Panc1 (cell line): ENCODE data around the gene PDCD10. TPM values are rescaled to one million over a fixed set of nuclear protein-coding genes. Genes with fewer than 3 reads are reported as not detected.

Experiments
- ATAC-seq: fragments of 200-7000 bp; cut with Tn5 transposase; 2 replicates; pipeline ENCODE4 v1.9.1; 2020; ENCODE audit warnings: mild to moderate bottlenecking, moderate library complexity
- BruUV-seq: library from RNA; stranded (reverse); fragments of 400-500 nt; replicated peaks from 2 replicates; lab custom pipeline; 2021; lab: Mats Ljungman, UMichigan
- CTCF ChIA-PET: fragments of 300-600 bp; sonication (Branson Sonifier 250); formaldehyde crosslinking; loops from one replicate; lab custom pipeline; 2022; ENCODE audit warnings: antibody characterized with exemption; lab: Charles Lee
- POLR2A ChIA-PET: fragments of 300-600 bp; sonication (Branson Sonifier 250); formaldehyde crosslinking; loops from one replicate; lab custom pipeline; 2022; ENCODE audit warnings: antibody characterized with exemption; lab: Charles Lee
- DNase-seq: peaks from one replicate; pipeline ENCODE4 v3.0.0-alpha.2; 2010; ENCODE audit warnings: low read depth, low spot score
- H3K27ac ChIP-seq: 2 replicates; pipeline ENCODE4 v1.5.1; 2011; ENCODE audit warnings: mild to moderate bottlenecking, low read length, inconsistent platforms
- H3K27me3 ChIP-seq: fragments of 200-500 bp; sonication (Bioruptor generic); 2 replicates; pipeline ENCODE4 v1.6.0; 2014; ENCODE audit warnings: low read length, inconsistent platforms; ENCODE audit not compliant: control insufficient read depth, insufficient read depth
- H3K36me3 ChIP-seq: fragments of 200-500 bp; sonication (Bioruptor generic); 2 replicates; pipeline ENCODE4 v1.5.1; 2014; ENCODE audit warnings: inconsistent platforms, mild to moderate bottlenecking, low read length, moderate library complexity; ENCODE audit not compliant: control insufficient read depth, insufficient read depth
- H3K4me1 ChIP-seq: 2 replicates; pipeline ENCODE4 v1.5.1; 2011; ENCODE audit warnings: inconsistent platforms, mild to moderate bottlenecking, low read length, moderate library complexity; ENCODE audit not compliant: control insufficient read depth, insufficient read depth
- H3K4me3 ChIP-seq, 2 experiments: 2 replicates each; pipeline ENCODE4 v1.5.1; 2011 to 2012; ENCODE audit warnings: low read depth in 2 of 2, low read length in 2 of 2, mild to moderate bottlenecking in 2 of 2, inconsistent platforms in 1 of 2, moderate library complexity in 1 of 2
- H3K9me3 ChIP-seq: fragments of 200-500 bp; sonication (Bioruptor generic); 2 replicates; pipeline ENCODE4 v1.5.1; 2014; ENCODE audit warnings: low read depth, mild to moderate bottlenecking, inconsistent platforms, low read length, moderate library complexity; ENCODE audit not compliant: control insufficient read depth, insufficient read depth
- POLR2AphosphoS5 ChIP-seq: IDR thresholded peaks from 2 replicates; pipeline ENCODE4 v1.6.1; 2012; ENCODE audit warnings: mild to moderate bottlenecking, low read depth, low read length, moderate library complexity
- SIN3A ChIP-seq: IDR thresholded peaks from 2 replicates; pipeline ENCODE4 v1.6.1; 2012; ENCODE audit warnings: low read depth, mild to moderate bottlenecking, low read length, moderate library complexity, borderline replicate concordance; ENCODE audit not compliant: insufficient read depth
- TCF7L2 ChIP-seq: IDR thresholded peaks from 2 replicates; pipeline ENCODE4 v1.6.1; 2011; ENCODE audit warnings: mild to moderate bottlenecking, low read depth, low read length, inconsistent platforms
- in situ Hi-C: cut with HindIII; loops from 2 replicates; pipeline ENCODE4 v1.10.0; 2016; ENCODE audit warnings: low sequenced_read_pairs, low pct_unique_long_range_greater_than_20kb
- intact Hi-C: fragments of 100-400 bp; cut with micrococcal nuclease; formaldehyde crosslinking; loops from one replicate; pipeline ENCODE4 v1.10.0; 2022; ENCODE audit not compliant: unreplicated experiment
- total RNA-seq: library from RNA; stranded (reverse); gene quantifications from one replicate; pipeline ENCODE4 v1.2.1, GENCODE V29; 2021; ENCODE audit not compliant: unreplicated experiment
- TF ChIP-seq, protein P1 (sequence below): fragments of 450-650 bp; IDR thresholded peaks from 2 replicates; pipeline ENCODE4 v1.5.1; 2017; ENCODE audit warnings: mild to moderate bottlenecking
- TF ChIP-seq, protein P2 (sequence below), 2 experiments: IDR thresholded peaks; 2 replicates each; pipeline ENCODE4 v1.6.1; 2011 to 2012; ENCODE audit warnings: low read depth in 2 of 2, control low read depth in 1 of 2, low read length in 1 of 2, mild to moderate bottlenecking in 1 of 2, moderate library complexity in 1 of 2; ENCODE audit not compliant: insufficient read depth in 1 of 2

The PDCD10 gene
- total RNA-seq, 1 experiment from 2014 or later: 83.5 TPM

GRCh38 chr3:167653155-167653554, 81.5 kb downstream of the PDCD10 start:
- BruUV-seq: no TSS peak
- ChIA-PET CTCF (no interaction called here), POLR2A (no interaction called here)
- Histone ChIP-seq H3K4me3 (no peak overlapping the region), H3K27me3 (no peaks in the 10 kb centered on the region), H3K27ac (no peak overlapping the region), H3K36me3 (no peaks in the 10 kb centered on the region), H3K4me1 (no peaks in the 10 kb centered on the region), H3K9me3 (no peaks in the 10 kb centered on the region)
- ATAC-seq: no peak
- intact Hi-C loops (no loop called here), in situ Hi-C loops (no loop called here)
- TF ChIP-seq TCF7L2 (no peak), SIN3A (no peak), POLR2AphosphoS5 (no peak)
- TF ChIP-seq, protein P1, sequence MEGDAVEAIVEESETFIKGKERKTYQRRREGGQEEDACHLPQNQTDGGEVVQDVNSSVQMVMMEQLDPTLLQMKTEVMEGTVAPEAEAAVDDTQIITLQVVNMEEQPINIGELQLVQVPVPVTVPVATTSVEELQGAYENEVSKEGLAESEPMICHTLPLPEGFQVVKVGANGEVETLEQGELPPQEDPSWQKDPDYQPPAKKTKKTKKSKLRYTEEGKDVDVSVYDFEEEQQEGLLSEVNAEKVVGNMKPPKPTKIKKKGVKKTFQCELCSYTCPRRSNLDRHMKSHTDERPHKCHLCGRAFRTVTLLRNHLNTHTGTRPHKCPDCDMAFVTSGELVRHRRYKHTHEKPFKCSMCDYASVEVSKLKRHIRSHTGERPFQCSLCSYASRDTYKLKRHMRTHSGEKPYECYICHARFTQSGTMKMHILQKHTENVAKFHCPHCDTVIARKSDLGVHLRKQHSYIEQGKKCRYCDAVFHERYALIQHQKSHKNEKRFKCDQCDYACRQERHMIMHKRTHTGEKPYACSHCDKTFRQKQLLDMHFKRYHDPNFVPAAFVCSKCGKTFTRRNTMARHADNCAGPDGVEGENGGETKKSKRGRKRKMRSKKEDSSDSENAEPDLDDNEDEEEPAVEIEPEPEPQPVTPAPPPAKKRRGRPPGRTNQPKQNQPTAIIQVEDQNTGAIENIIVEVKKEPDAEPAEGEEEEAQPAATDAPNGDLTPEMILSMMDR: no peak
- TF ChIP-seq, protein P2, sequence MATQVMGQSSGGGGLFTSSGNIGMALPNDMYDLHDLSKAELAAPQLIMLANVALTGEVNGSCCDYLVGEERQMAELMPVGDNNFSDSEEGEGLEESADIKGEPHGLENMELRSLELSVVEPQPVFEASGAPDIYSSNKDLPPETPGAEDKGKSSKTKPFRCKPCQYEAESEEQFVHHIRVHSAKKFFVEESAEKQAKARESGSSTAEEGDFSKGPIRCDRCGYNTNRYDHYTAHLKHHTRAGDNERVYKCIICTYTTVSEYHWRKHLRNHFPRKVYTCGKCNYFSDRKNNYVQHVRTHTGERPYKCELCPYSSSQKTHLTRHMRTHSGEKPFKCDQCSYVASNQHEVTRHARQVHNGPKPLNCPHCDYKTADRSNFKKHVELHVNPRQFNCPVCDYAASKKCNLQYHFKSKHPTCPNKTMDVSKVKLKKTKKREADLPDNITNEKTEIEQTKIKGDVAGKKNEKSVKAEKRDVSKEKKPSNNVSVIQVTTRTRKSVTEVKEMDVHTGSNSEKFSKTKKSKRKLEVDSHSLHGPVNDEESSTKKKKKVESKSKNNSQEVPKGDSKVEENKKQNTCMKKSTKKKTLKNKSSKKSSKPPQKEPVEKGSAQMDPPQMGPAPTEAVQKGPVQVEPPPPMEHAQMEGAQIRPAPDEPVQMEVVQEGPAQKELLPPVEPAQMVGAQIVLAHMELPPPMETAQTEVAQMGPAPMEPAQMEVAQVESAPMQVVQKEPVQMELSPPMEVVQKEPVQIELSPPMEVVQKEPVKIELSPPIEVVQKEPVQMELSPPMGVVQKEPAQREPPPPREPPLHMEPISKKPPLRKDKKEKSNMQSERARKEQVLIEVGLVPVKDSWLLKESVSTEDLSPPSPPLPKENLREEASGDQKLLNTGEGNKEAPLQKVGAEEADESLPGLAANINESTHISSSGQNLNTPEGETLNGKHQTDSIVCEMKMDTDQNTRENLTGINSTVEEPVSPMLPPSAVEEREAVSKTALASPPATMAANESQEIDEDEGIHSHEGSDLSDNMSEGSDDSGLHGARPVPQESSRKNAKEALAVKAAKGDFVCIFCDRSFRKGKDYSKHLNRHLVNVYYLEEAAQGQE (IDR thresholded peaks at IDR 0.05; ENCODE audit: insufficient read depth in 1 of 2, low read depth in 2 of 2, low read length in 1 of 2): no peak
- DNase-seq: no peak

DNA sequence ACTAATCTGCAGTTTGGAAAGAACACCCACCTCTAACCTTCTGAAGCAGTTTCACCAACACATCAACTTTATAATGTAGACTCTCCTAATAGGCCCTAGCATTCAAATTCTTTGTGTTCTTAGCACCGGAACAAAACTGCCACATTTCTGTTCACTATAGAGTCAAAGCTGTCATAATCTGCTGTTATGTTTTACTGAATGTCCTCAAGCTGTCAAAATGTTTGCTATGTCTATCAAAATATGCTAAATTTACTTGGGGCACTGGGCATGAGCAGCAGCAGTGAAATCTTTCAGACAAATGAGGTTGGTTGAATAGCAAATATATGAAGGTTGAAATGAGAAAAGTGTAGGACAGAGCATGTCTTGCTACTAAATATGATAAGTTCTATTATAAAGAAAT, 82.9 kb downstream of the PDCD10 start:
- TF ChIP-seq SIN3A (no peak), TCF7L2 (no peak), POLR2AphosphoS5 (no peak)
- TF ChIP-seq, protein P2 (IDR thresholded peaks at IDR 0.05; ENCODE audit: insufficient read depth in 1 of 2, low read depth in 2 of 2, low read length in 1 of 2): no peak
- TF ChIP-seq, protein P1: no peak
- Histone ChIP-seq H3K9me3 (no peaks in the 10 kb centered on the region), H3K27me3 (no peaks in the 10 kb centered on the region), H3K36me3 (no peaks in the 10 kb centered on the region), H3K4me1 (no peaks in the 10 kb centered on the region), H3K27ac (no peak overlapping the region), H3K4me3 (no peak overlapping the region)
- POLR2A ChIA-PET: no interaction called here
- DNase-seq: no peak
- ATAC-seq: no peak
- intact Hi-C loops: no loop called here
- no TSS peak for BruUV-seq
- CTCF ChIA-PET: no interaction called here
- in situ Hi-C loops: no loop called here
